GM21367 (cell line): ENCODE measurements around the gene WWC1.

Source experiments
- ATAC-seq: cut with Tn5 transposase; IDR thresholded peaks from one replicate; pipeline ENCODE4 v1.9.1; 2021; ENCODE audit not compliant: unreplicated experiment

The WWC1 gene

DNA sequence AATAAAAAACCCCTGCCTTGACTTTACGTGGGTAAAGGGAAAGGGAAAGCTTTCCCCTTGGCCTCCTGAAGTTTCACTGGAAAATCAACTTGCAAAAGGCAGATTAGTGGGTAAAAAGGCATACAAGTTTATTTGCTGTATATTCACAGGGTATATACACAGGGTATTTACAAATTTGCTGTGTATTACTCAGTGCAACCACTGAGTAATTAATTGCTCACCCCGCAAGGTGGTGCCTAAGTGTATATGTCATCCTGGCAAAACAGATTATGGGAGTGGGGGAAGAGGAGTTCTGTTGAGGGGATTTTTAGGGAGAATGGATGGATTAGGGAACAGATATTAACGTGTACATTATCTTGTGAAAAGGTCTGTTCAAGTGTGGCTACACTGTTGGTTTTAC is 187.7 kb downstream of the WWC1 start:
- ATAC-seq, result no peak

- no peak for ATAC-seq
Observed at GRCh38 chr5:168480601-168481000, 189.2 kb downstream of the WWC1 start.

GRCh38 chr5:168481330-168481788 is 189.9 kb downstream of the WWC1 start:
- ATAC-seq, result peak; percentile 98

- no peak for ATAC-seq
Observed at GRCh38 chr5:168482361-168482760, 190.9 kb downstream of the WWC1 start.

GRCh38 chr5:168486136-168486879 is 194.9 kb downstream of the WWC1 start, which contains the start of gene RARS1:
Gene RARS1, plus strand, starts transcription at chr5:168486471. Its CDS starts 28 bp downstream, at chr5:168486499.
- ATAC-seq, result peak; percentile 77

DNA sequence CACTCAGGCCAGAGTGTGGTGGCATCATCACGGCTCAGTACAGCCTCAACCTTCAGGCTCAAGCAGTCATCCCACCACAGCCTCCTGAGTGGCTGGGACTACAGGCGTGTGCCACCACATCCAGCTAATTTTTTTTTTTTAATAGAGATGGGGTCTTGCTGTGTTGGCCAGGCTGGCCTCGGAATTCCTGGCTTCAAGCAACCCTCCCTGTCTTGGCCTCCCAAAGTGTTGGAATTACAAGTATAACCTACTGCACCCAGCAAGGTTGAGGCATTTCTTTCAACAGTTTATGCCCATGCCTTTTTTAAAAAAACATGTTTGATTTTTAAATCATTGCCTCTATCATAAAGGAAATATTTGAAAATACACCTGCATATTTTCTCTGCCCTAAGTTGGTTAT is 197.6 kb downstream of the WWC1 start:
- no peak for ATAC-seq

GRCh38 chr5:168494057-168494555 is 202.7 kb downstream of the WWC1 start:
- no peak for ATAC-seq

GRCh38 chr5:168502563-168503237 is 211.3 kb downstream of the WWC1 start:
- ATAC-seq, result no peak

DNA sequence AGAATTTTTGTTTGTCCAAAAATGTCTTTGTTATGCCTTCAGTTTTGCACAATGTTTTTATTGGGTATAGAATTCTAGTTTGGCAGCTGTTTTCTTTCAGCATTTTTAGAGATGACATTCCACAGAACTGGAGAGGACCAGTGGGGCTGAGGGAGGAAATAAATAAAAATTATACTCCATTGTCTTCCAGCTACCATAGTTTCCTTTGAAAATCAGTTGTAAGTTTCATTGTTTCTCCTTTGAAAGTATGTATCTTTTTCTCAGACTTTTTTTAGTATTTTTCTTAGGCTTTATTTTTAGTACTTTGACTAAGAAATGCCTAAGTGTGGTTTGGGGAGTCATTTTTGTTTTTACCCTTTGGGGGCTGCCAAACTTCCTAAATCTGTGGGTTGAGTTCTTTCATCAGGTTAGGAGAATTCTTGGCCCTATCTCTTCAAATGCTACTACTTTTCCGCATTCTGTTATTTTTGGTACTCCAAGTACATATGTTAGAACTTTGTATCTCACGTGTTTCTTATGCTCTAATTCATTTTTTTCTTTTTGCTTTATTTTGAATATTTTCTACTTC is 222.5 kb downstream of the WWC1 start:
- no peak for ATAC-seq
